WTC11 (cell line): ENCODE results near the gene LMO1.

Experiments
- AR ChIP-seq: fragments of 250-450 bp; sonication (Bioruptor Pico); IDR thresholded peaks from 2 replicates; pipeline ENCODE4 v1.9.0; 2021; ENCODE audit warnings: mild to moderate bottlenecking
- CREM ChIP-seq: sonication (generic); formaldehyde crosslinking; IDR thresholded peaks from 2 replicates; pipeline ENCODE4 v1.8.1; 2022; ENCODE audit warnings: mild to moderate bottlenecking, missing genetic modification reagents, moderate library complexity
- ETV6 ChIP-seq: sonication (generic); formaldehyde crosslinking; IDR thresholded peaks from 2 replicates; pipeline ENCODE4 v1.8.1; 2022; ENCODE audit warnings: mild to moderate bottlenecking, missing genetic modification reagents
- IRF2 ChIP-seq: sonication (generic); formaldehyde crosslinking; IDR thresholded peaks from 2 replicates; pipeline ENCODE4 v1.8.0; 2022; ENCODE audit warnings: low read depth, missing genetic modification reagents, borderline replicate concordance
- MYBL2 ChIP-seq: sonication (generic); formaldehyde crosslinking; IDR thresholded peaks from 2 replicates; pipeline ENCODE4 v1.8.1; 2023; ENCODE audit warnings: mild to moderate bottlenecking, moderate library complexity, missing genetic modification reagents
- NR1H2 ChIP-seq: sonication (generic); formaldehyde crosslinking; IDR thresholded peaks from 2 replicates; pipeline ENCODE4 v1.9.0; 2021; ENCODE audit warnings: mild to moderate bottlenecking, moderate library complexity, missing genetic modification reagents
- NR3C1 ChIP-seq: sonication (generic); formaldehyde crosslinking; conservative IDR thresholded peaks from 2 replicates; pipeline ENCODE4 v1.8.1; 2023; ENCODE audit warnings: low read depth, mild to moderate bottlenecking, missing genetic modification reagents
- TP53 ChIP-seq: sonication (generic); formaldehyde crosslinking; IDR thresholded peaks from 2 replicates; pipeline ENCODE4 v1.8.1; 2023; ENCODE audit warnings: mild to moderate bottlenecking, missing genetic modification reagents
- ZMAT4 ChIP-seq: fragments of 250-450 bp; sonication (Bioruptor Pico); IDR thresholded peaks from 2 replicates; pipeline ENCODE4 v1.9.0; 2021; ENCODE audit warnings: mild to moderate bottlenecking
- TF ChIP-seq, protein P1 (sequence below): fragments of 200-600 bp; IDR thresholded peaks from 2 replicates; pipeline ENCODE4 v1.8.0; 2022; ENCODE audit warnings: antibody characterized with exemption
- TF ChIP-seq, protein P2 (sequence below): sonication (generic); formaldehyde crosslinking; IDR thresholded peaks from 2 replicates; pipeline ENCODE4 v1.8.0; 2023; ENCODE audit warnings: missing genetic modification reagents, mild to moderate bottlenecking, borderline replicate concordance
- TF ChIP-seq, protein P3 (sequence below): sonication (generic); formaldehyde crosslinking; IDR thresholded peaks from 2 replicates; pipeline ENCODE4 v1.8.1; 2023; ENCODE audit warnings: mild to moderate bottlenecking, missing genetic modification reagents, borderline replicate concordance
- TF ChIP-seq, protein P4 (sequence below): sonication (generic); formaldehyde crosslinking; IDR thresholded peaks from 2 replicates; pipeline ENCODE4 v1.8.1; 2022; ENCODE audit warnings: low read depth, mild to moderate bottlenecking, moderate library complexity, missing genetic modification reagents, borderline replicate concordance

DNA sequence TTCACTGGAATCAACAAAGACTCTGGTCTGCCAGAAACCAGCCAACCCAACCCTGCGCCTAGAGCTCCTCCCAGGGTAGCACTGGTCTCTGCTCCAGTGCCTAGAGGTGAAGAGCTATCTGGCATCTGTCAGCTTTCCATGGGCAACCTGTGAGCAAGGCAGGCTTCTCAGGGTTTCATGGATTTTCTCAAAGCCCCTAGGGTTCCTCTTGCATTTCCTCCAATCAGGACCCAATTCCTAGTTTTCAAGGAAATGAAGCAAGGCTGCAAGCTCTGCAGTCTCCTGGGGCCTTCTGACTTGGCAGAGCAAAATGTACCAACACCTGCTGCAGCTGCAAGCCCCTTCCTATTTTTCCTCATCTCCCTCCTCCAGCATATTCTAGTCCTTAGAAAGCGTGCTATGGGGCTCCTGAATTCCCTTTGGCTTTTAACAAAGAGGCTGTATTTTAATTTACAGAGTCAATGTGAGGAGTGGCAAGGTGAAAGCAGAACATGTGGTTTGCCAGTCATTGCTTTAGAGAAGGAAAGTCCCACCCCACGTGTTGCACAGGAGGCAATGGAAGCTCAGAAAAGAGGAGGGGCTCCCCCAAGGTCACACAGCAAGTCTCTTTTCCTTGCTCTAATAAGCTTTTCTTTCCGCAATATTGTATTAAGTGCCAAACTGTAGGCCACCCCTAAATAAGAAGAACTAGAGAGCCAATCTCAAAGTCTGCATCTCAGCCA is 61.9 kb downstream of the LMO1 start:
- TF ChIP-seq NR3C1 (no peak), NR1H2 (CRISPR knock-in tag) (no peak), MYBL2 (no peak), TP53 (CRISPR knock-in tag) (no peak), CREM (CRISPR knock-in tag) (no peak), ZMAT4 (CRISPR knock-in tag) (no peak), IRF2 (CRISPR knock-in tag) (no peak), AR (CRISPR knock-in tag) (no peak), ETV6 (CRISPR knock-in tag) (no peak)
- TF ChIP-seq, protein P1, sequence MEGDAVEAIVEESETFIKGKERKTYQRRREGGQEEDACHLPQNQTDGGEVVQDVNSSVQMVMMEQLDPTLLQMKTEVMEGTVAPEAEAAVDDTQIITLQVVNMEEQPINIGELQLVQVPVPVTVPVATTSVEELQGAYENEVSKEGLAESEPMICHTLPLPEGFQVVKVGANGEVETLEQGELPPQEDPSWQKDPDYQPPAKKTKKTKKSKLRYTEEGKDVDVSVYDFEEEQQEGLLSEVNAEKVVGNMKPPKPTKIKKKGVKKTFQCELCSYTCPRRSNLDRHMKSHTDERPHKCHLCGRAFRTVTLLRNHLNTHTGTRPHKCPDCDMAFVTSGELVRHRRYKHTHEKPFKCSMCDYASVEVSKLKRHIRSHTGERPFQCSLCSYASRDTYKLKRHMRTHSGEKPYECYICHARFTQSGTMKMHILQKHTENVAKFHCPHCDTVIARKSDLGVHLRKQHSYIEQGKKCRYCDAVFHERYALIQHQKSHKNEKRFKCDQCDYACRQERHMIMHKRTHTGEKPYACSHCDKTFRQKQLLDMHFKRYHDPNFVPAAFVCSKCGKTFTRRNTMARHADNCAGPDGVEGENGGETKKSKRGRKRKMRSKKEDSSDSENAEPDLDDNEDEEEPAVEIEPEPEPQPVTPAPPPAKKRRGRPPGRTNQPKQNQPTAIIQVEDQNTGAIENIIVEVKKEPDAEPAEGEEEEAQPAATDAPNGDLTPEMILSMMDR = no peak
- TF ChIP-seq, protein P2, sequence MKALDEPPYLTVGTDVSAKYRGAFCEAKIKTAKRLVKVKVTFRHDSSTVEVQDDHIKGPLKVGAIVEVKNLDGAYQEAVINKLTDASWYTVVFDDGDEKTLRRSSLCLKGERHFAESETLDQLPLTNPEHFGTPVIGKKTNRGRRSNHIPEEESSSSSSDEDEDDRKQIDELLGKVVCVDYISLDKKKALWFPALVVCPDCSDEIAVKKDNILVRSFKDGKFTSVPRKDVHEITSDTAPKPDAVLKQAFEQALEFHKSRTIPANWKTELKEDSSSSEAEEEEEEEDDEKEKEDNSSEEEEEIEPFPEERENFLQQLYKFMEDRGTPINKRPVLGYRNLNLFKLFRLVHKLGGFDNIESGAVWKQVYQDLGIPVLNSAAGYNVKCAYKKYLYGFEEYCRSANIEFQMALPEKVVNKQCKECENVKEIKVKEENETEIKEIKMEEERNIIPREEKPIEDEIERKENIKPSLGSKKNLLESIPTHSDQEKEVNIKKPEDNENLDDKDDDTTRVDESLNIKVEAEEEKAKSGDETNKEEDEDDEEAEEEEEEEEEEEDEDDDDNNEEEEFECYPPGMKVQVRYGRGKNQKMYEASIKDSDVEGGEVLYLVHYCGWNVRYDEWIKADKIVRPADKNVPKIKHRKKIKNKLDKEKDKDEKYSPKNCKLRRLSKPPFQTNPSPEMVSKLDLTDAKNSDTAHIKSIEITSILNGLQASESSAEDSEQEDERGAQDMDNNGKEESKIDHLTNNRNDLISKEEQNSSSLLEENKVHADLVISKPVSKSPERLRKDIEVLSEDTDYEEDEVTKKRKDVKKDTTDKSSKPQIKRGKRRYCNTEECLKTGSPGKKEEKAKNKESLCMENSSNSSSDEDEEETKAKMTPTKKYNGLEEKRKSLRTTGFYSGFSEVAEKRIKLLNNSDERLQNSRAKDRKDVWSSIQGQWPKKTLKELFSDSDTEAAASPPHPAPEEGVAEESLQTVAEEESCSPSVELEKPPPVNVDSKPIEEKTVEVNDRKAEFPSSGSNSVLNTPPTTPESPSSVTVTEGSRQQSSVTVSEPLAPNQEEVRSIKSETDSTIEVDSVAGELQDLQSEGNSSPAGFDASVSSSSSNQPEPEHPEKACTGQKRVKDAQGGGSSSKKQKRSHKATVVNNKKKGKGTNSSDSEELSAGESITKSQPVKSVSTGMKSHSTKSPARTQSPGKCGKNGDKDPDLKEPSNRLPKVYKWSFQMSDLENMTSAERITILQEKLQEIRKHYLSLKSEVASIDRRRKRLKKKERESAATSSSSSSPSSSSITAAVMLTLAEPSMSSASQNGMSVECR (CRISPR knock-in tag) = no peak
- TF ChIP-seq, protein P3, sequence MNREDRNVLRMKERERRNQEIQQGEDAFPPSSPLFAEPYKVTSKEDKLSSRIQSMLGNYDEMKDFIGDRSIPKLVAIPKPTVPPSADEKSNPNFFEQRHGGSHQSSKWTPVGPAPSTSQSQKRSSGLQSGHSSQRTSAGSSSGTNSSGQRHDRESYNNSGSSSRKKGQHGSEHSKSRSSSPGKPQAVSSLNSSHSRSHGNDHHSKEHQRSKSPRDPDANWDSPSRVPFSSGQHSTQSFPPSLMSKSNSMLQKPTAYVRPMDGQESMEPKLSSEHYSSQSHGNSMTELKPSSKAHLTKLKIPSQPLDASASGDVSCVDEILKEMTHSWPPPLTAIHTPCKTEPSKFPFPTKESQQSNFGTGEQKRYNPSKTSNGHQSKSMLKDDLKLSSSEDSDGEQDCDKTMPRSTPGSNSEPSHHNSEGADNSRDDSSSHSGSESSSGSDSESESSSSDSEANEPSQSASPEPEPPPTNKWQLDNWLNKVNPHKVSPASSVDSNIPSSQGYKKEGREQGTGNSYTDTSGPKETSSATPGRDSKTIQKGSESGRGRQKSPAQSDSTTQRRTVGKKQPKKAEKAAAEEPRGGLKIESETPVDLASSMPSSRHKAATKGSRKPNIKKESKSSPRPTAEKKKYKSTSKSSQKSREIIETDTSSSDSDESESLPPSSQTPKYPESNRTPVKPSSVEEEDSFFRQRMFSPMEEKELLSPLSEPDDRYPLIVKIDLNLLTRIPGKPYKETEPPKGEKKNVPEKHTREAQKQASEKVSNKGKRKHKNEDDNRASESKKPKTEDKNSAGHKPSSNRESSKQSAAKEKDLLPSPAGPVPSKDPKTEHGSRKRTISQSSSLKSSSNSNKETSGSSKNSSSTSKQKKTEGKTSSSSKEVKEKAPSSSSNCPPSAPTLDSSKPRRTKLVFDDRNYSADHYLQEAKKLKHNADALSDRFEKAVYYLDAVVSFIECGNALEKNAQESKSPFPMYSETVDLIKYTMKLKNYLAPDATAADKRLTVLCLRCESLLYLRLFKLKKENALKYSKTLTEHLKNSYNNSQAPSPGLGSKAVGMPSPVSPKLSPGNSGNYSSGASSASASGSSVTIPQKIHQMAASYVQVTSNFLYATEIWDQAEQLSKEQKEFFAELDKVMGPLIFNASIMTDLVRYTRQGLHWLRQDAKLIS (CRISPR knock-in tag) = no peak
- TF ChIP-seq, protein P4, sequence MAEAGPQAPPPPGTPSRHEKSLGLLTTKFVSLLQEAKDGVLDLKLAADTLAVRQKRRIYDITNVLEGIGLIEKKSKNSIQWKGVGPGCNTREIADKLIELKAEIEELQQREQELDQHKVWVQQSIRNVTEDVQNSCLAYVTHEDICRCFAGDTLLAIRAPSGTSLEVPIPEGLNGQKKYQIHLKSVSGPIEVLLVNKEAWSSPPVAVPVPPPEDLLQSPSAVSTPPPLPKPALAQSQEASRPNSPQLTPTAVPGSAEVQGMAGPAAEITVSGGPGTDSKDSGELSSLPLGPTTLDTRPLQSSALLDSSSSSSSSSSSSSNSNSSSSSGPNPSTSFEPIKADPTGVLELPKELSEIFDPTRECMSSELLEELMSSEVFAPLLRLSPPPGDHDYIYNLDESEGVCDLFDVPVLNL = no peak
